ENCODE measurements around the gene TBC1D10B.
"Not testable (repeated sequence)": the region's sequence is repeated elsewhere in the genome, so short reads cannot be mapped to it uniquely, and the experiment has no call there.

DNA sequence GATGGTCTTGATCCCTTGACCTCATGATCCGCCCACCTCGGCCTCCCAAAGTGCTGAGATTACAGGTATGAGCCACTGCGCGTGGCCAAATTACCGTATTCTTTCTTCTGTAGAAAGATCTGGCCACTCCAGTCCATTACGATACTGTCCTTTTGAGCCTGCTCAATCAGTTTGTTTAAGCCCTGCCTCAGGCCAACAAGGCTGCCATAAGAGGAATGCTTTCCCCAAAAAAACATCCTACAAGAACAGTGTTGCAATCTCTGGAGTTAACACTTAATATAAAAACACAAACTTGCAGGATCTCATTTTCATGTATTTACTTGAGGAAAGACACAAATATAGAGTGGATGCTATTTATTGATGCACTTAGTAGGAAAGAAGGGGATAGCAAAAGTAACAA, 46.1 kb downstream of the TBC1D10B start:
- TF ChIP-seq CTCF (IDR thresholded peaks at IDR 0.05); ZFX (IDR thresholded peaks at IDR 0.05; ENCODE audit: borderline replicate concordance): not testable (repeated sequence)

Measured in 22Rv1 (cell line).